Left renal pelvis (tissue), 4 donors: Measurements from ENCODE around the gene RASGEF1C. TPM values are rescaled to one million over a fixed set of nuclear protein-coding genes. Genes with fewer than 3 reads are reported as not detected.
A peak's percentile ranks its signal among the peaks of the same experiment; 100 is the strongest.
"Not testable (repeated sequence)": the region's sequence is repeated elsewhere in the genome, so short reads cannot be mapped to it uniquely, and the experiment has no call there.

Experiments used
- DNase-seq, 4 donors: peaks; one replicate each; pipeline ENCODE4 v3.0.0-alpha.2; 2013; ENCODE audit warnings: low read depth in 4 of 4, low spot score in 3 of 4
- polyA plus RNA-seq, 4 donors: library from polyadenylated mRNA; unstranded; fragments of 120-200 nt; gene quantifications; one replicate each; pipeline ENCODE4 v1.2.1, GENCODE V29; 2013; ENCODE audit not compliant: insufficient read length in 4 of 4

The RASGEF1C gene
- polyA plus RNA-seq, 4 donors, result 0.56 to 1.3 (median 0.64) TPM

DNA sequence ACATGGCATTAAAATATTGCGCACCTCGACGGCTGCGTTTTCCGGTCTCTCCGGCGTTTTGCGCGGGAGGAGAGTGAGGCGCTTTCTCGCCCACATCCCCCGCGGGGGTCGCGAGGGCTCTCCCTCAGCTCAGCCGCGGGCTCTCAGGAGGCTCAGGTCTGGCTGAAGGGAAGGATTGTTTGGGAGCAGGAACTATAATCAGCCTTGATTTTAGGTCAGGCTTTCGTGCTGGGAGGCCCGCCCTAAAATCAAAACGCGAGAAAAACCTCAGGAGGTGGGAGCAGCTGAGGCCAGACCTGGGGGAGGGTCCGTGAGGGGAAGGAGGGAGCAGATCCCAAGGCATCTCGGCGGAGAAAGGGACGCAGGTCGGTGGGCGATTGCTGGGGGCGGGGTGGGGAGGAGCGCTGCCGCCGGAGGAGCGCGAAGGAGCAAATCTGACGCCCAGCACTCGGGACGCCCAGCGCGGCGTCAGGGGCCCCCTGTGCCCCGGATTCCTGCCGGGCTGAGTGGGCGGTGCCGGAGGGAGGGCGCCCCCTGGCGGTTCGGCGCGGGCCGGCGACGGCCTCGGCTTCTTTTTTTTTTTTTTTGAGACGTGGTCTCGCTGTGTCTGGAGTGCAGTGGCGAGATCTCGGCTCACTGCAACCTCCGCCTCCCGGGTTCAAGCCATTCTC lies 118.8 kb downstream of the RASGEF1C start:
- peak in 3 of 4 donors; percentile 62 to 66 (median 63) for DNase-seq

DNA sequence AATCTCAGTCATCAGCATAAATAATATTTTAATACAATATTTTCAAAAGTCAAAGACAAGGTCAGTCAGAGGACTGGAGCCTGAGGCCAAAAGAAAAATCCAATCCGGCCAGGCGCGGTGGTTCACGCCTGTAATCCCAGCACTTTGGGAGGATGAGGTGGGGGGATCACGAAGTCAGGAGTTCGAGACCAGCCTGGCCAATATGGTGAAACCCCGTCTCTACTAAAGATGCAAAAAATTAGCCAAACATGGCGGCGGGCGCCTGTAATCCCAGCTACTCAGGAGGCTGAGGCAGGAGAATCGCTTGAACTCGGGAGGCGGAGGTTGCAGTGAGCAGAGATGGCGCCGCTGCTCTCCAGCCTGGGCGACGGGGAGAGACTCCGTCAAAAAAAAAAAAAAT lies 119.4 kb downstream of the RASGEF1C start:
- not testable (repeated sequence) for DNase-seq

DNA sequence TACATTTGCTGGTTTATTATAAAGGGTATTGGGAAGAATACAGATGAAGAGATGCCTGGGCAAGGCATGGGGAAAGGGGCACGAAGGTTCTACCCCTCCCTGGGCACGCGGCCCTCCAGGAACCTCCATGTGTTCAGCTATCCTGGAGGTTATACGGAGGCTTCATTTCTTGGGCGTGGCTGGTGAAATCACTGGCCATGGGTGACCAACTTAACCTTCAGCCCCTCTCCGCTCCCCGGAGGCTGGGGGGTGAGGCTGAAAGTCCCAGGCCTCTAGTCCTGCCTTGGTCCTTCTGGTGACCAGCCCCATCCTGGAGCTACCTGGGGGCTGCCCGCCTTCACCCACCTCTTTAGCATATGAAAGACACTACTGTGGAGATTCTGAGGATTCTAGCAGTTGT lies 120.5 kb downstream of the RASGEF1C start:
- DNase-seq, result no peak

DNA sequence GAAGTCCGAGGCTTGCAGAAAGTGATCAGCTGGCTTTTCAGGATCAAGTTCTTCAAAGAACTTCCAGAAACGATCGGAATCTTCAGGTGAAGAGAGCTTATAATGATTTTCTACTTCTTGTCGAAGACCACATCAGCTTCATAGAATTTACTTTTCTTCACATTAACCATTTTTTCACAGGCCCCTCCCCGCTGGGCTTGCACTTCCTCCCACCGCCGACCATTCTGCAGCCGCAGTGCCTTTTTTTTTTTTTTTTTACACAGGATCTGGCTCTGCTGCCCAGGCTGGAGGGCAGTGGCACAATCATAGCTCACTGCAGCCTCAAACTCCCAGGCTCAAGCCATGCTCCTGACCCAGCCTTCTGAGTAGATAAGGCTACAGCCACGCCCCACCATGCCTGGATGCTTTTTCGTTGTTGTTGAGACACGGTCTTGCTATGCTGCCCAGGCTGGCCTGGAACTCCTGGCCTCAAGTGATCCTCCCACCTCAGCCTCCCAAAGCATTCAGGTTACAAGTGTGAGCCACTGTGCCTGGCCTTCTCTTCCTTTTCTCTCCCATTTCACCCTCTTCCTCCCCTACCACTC lies 122.1 kb downstream of the RASGEF1C start:
- no peak for DNase-seq

DNA sequence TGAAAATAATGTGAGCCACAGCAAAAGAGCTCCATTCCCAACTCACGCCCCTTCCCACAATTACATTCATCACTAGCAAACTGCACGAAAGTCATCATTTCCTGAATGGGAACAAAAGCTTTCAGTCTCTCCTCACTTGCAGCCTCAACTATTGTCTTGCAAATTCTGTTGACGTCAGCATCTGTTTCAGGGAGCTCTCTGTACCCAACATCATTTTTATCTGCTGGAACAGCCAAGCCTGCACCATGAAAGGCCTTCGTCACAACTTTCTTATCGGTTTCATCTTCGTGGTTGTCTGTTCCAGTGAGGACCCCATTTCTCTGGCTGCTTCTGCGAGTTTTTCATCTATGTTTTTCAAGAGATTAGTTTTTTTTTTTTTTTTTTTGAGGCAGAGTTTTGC lies 123.2 kb downstream of the RASGEF1C start:
- no peak for DNase-seq

DNA sequence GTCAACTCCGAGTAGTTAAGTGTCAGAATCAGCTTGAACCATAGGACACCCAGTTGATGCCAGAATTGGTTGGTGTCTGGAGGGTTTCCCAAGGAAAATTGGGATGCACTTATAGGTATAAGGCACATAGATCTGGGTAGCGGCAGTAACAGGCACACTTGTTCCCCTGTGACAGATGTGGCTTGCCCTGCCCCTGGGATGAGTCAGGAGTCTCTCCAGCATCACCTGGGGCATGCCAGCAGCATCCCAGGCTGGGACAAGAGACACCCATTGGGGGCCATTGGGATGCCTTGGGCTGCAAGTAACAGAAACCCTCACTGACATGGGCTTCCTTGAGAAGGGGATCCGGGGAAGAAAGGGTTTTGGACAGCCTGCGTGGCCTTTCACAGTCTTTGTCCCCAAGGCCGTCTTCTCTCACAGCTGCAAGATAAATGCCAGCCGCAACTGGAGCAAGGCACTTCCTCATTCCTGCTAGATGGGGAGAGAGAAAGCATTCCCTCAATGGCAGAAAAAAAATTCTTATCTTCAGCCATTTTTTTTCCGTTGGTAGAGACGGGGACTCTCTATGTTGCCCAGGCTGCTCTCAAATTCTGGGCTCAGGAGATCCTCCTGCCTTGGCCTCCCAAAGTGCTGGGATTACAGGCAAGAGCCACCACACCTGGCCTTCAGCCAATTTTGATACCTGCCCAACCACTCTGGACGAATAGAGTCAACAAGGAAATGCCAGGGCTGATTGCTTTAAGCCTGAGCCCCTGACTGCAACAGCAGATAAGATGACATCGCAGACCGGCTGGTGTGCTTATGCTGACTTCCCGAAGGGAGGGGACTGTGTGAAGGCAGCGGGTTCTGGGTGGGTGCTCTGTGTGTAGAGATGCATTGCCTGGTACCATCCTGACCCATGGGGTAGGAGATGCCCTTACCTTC lies 124.1 kb downstream of the RASGEF1C start:
- DNase-seq, result no peak

DNA sequence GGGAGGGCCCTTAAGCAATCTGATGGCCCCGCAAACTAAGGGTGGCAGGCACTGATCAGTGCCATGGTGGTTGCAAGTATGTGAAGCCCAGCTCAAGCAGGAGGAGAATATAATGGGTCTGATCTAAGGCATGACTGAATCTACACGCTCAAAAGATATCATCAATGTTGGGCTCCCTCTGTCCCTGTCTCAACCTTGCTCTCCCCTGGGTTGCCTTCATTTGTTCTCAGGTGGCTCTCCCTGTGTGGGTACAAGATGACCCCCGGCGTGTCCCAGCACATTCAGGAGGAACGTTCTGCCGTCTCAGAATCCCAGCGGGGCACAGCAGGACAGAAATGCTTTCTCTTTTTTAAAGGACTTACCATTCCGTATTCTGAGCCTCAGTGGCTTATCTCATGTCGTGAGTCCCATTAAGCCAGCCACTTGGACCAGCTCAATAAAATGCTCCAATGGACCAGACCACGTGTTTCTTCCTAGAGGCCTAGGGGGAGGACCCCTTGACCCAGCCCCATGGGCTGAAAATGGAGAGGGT lies 125.4 kb downstream of the RASGEF1C start:
- DNase-seq, result no peak

DNA sequence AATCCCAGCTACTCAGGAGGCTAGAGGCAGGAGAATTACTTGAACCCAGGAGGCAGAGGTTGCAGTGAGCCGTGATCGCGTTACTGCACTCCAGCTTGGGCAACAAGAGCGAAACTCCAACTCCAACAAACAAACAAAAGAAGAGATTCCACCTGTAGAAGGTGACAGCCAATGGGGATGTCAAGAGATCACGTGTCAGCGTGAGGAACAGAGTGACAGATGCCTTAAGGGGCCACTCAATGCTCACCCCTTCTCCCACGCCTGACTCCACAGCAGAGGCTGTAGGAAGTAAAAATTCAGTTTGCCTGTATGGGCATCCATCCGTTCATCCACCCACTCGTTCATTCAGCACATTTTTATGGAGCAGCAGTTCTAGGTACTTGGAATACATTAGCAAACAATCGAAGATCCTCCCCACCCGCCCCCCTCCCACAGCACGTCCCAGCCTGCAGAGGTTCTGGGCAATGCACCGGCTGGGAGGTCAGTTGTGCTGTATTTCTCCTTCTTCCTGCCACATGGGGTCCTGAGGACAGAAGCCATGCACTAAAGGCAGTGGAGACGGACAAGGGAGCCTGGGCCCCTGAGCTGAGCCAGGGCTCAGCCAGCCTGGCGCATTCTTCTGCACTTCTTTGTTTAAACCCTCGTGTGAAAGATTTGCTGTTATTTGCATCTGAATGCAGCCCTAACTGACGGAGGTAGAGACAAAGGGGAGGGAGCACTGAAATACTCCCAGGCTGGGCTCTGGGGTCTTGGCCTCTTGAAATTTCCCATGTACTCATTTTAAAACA lies 126.2 kb downstream of the RASGEF1C start:
- DNase-seq, result no peak

DNA sequence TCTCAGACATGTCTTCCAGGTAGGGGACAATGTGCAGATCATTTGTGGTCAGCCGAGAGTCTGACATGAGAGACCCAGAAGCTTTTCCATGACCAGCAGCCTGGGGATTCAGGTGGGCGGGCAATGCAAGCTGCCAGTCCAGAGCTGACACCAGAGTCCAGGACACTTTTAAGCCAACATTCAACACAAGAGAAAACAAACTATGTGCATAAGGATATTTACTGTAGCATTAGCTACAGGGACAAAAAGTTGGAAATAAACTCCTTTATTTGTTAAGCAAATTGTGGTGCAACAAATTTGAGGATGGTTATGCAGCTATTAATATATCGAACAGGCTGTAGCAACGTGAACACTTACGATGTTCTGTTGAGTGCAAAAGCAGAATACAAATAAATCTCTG lies 127.5 kb downstream of the RASGEF1C start:
- no peak for DNase-seq

DNA sequence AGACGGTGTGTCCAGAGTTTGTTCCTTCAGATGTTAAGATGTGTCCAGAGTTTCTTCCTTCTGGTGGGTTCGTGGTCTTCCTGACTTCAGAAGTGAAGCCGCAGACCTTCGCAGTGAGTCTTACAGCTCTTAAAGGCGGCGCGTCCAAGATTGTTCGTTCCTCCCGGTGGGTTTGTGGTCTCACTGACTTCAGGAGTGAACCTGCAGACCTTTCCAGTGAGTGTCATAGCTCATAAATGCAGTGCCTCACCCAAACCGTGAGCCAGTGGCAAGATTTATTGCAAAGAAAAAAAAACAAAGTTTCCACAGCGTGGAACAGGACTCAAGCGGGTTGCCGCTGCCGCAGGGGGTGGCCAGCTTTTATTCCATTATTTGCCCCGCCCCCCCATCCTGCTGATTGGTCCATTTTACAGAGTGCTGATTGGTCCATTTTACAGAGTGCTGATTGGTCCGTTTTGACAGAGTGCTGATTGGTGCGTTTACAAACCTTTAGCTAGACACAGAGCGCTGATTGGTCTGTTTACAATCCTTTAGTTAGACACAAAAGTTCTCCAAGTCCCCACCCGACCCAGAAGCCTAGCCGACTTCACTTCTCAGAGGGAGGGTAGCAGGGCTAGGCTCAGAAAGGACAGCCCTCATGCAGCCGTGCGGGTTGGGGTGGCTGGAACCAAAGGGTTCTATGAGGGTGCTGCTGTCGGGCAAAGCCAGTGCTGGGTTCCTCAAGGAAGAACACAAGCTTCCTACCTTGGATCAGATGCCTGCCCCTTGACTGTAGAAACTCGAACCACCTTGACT lies 128.3 kb downstream of the RASGEF1C start:
- no peak for DNase-seq

DNA sequence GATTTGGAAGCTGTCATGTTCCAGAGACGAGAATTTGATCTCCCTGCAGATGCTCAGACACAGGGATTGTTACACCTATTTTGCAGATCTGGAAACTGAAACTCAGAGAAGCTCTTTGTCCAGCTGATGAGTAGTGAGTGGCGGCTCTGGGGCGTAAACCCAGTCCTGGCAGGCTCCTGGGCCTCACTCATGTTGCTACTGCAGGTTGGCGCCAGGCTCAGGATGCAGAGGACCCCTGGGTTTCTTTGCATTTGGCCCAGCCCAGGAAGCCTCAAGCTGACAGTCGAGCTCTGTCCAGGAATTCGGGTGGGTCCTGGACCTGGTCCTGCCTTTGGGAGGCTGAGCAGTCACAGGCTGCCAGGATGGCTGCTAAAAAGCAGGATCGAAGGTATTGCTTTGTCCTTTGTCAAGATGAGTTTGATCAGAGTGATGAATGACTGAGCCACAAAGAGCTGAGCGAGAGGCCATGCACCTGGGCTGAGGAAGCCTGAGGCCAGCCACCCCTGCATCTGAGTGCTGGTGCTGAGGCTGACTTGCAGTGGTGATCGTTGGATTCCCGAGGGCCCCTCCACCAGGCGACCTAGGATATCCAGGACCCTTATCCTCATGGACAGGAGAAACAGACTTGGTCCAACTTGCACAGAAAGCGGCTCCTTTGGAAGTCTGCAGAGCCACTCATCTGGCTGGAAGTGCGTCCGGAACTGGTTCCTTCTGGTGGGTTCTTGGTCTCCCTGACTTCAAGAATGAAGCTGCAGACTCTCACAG lies 129.1 kb downstream of the RASGEF1C start:
- DNase-seq, result no peak

DNA sequence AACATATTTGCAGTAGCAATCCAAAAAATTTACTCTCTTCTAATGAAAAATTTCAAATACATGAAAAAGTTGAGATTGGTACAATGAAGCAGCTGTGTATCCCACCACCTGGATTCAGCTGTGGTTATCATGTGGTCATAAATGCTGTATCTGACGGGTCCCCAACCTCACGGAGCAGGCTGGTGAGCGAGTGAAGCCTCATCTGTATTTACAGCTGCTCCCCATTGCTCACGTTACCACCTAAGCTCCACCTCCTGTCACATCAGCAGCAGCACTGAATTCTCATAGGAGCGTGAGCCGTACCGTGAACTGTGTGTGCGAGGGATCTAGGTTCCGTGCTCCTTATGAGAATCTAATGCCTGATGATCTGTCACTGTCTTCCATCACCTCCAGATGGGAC lies 130.7 kb downstream of the RASGEF1C start:
- no peak for DNase-seq

DNA sequence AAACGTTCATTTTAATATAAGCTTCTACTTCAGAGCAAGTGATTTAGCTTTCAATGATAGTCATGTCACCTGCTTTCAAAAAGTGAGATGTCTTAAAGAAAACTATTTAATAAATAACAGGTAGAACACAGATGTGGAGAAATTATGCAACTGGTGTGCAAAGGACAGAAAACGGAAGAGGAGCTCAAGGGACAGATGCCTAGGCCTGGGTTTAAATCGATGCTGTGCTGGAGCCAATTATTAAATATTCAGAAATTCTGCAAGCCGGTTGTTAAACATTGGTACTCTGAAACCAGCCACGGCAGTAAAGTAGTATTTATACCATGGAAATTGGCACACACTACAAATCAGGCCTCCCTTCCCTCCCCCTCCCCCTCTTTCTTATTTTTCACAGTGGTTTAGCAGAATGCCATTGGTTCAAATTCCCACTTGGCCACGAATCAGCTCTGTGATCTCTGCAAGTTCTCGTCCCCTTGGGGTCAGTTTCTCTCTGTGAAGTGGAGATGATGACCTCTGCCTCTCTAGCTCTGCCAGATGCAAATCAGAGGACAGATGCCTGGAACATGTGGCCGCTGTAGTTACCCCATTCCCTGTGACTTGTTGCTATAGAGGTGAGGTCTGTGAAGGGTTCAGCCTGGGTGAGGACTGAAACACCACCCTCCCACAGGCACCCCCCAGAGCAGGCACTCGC lies 131.3 kb downstream of the RASGEF1C start:
- DNase-seq, result no peak

DNA sequence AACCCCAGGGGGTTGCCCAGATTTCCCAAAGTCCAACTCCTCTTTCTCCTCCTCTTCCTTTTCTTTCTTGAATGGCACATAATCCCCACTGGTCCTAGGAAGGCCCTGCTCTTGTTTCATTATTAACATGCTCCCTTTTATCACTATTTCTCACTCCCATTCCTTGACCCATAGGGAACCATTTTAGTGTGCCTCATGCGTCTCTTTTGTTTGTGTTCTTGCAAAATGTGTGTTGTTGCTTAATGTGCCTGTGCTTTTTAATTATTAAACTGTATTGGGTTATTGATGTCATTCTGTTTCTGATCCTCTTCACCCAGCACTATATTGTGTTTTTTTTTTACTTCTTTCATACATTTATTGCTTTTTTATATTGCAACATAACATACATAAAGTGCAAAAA lies 133.3 kb downstream of the RASGEF1C start:
- DNase-seq, result no peak

DNA sequence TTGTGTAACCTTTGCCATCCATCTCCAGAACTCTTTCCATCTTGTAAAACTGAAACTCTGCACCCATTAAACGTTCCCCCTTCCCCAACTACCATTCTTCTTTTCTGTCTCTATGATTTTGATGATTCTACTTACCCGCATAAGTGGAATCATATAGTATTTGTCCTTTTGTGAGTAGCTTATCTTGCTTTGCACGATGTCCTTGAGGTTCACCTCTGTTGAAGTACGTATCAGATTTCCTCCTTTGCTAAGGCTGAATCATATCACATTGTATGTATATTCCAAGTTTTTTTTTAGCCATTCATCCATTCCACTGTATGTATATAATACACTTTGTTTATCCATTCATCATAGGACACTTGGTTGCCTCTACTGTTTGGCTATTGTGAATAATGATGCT lies 134.5 kb downstream of the RASGEF1C start:
- DNase-seq, result no peak

DNA sequence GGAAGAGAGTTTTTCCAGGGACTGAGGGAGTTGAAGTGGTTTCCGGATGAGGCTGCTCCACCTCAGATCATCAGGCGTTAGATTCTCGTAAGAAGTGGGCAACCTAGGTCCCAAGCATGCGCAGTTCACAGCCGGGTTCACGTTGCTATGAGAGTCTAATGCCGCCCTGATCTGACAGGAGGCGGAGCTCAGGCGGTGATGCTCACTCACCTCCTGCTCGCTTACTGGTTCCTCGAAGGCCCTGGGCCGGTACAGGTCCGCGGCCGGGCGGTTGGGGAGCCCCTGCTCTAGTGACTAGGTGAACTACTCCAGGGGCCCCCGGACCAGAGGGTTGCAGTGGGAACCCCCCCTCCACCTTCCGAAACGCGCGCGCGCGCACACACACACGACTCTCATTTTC lies 136.5 kb downstream of the RASGEF1C start:
- DNase-seq, result no peak

DNA sequence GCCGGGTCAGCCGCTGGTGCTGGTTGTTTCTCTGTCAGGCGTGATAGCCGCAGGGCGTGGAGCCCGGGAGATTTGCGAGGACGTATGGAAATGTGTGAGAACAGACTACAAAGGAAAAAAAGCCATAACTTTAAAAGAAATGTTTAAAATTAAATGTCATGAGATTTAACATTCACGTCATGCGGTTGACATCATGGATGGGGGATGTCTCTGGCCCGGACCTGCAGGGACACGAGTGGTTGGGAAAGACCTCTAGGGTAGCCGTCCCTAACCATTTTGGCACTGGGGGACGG lies 136.8 kb downstream of the RASGEF1C start:
- no peak for DNase-seq

DNA sequence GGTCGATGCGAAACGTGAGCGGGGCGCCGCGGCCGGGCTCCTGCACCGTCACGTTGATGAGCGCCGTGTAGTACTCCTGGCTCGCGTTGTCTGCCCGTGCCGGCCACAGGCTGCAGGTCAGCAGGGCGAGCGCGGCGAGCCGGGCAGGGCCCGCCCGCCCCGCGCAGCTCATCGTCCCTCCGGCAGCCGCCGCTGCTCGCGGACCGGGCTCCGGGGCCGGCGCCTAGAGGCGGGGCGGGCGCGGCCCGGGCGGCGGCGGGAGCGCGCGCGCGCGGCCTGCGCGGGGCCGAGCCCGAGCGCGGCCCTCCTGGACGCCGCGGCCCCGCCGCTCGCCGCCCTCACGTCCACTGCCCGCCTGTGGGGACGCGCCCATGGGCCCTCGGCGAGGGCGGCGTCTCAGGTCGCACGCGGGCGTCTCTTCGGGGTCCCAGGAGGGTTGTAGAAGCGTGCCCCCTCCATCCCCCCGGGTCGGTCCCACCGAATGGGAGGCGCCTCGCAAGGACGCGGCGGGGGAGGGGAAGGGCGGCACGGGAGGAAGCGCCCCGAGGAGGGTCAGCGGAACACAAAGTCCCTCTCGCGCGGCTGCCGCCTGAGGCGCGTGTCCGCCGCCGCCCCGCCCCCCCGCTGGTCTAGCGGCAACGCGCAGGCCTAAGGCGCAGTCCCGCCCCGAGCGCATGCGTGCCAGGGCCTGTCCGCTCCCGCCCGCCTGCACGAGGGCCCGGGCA lies 137.3 kb downstream of the RASGEF1C start, which contains the start of gene RNF130:
Gene RNF130 (minus strand): TSS at position 229 of the 725 bp plus-strand sequence. CDS start 57 bp downstream, at position 172.
- peak; percentile 81 to 87 (median 84) for DNase-seq
